GM18868 (cell line): ENCODE data around the gene DDHD1.
"Not testable (repeated sequence)": the region's sequence is repeated elsewhere in the genome, so short reads cannot be mapped to it uniquely, and the experiment has no call there.

ENCODE experiments used
- ATAC-seq: cut with Tn5 transposase; IDR thresholded peaks from one replicate; pipeline ENCODE4 v1.9.1; 2021; ENCODE audit warnings: mild to moderate bottlenecking, moderate library complexity; ENCODE audit not compliant: unreplicated experiment

Gene DDHD1

GRCh38 chr14:53109105-53110041, 43.8 kb downstream of the DDHD1 start:
- peak; percentile 87 for ATAC-seq

- ATAC-seq: no peak
Observed at GRCh38 chr14:53108292-53109104, 44.6 kb downstream of the DDHD1 start.

DNA sequence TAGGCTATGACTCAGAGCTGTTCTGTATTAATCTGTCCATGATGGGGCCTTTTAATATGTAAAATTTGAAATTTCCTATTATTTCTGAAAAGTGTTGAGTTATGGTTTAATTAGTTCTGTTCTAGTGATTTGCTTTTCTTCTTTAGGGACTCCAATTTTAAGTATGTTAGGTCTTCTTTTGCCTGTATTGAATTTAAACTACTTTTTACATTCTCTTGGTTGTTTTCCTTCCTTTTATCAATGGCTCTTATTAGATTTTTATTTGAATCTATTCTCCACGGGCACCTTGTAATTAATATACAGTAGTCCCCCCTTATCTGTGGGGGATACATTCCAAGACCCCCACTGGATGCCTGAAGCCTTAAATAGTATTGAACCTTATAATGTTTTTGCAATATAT, 46.4 kb downstream of the DDHD1 start:
- ATAC-seq: no peak

DNA sequence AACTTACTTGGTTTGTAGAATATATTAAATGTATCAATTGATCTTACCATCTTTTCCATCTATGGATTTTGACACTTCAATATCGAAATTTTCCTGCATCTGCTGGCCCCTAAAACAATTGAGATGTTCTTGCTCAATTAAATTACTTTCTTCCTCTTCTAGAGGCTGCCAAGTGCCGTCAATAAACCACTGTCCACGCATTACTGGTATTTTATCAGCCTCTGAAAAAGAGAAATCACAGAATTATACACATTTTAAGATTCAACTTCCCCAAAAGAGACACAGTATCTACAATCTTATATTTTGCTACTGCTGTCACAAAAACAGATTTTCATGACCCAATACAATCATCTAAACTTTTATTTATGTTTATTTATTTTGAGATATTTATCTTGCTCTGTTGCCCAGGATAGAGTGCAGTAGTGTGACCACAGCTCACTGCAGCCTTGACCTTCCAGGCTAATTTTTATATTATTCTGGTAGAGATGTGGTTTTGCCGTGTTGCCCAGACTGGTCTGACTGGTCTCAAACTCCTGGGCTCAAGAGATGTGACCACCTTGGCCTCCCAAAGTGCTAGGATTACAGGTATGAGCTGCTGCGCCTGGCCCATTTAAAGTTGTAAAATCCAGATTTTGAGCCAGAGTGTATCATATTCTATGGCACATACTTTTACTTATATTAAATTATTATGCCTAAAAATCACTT, 49.3 kb downstream of the DDHD1 start:
- no peak for ATAC-seq

- no peak for ATAC-seq
Observed at GRCh38 chr14:53093206-53093605, 59.9 kb downstream of the DDHD1 start.

- no peak for ATAC-seq
Observed at GRCh38 chr14:53090853-53091252, 62.3 kb downstream of the DDHD1 start.

- ATAC-seq: not testable (repeated sequence)
Observed at GRCh38 chr14:53084954-53085353, 68.2 kb downstream of the DDHD1 start.

GRCh38 chr14:53064475-53064874, 88.6 kb downstream of the DDHD1 start:
- no peak for ATAC-seq

GRCh38 chr14:53062856-53063255, 90.3 kb downstream of the DDHD1 start:
- ATAC-seq: no peak

GRCh38 chr14:53060046-53060445, 93.1 kb downstream of the DDHD1 start:
- ATAC-seq: no peak

GRCh38 chr14:53055003-53055402, 98.1 kb downstream of the DDHD1 start:
- peak; percentile 65 for ATAC-seq

- ATAC-seq: no peak
Observed at GRCh38 chr14:53054457-53054856, 98.7 kb downstream of the DDHD1 start.

DNA sequence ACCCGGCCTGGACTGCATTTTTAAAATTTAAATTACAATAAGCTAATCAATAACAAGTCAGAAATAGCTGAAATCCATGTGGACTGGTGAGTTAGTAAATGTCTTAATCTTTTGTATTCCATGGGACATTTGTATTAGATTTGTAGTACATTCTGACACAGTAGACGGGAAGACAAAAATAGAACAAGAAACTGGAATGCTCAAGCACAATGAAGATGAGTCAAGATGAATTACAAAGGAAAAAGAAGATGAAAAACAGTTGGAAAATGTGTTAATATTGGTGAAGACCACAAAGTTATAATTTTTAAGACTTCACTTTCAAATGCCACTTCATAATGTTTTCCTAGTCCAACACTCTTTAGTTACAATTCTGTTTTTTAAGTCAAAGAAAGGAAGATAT, 104.5 kb downstream of the DDHD1 start:
- ATAC-seq: no peak

DNA sequence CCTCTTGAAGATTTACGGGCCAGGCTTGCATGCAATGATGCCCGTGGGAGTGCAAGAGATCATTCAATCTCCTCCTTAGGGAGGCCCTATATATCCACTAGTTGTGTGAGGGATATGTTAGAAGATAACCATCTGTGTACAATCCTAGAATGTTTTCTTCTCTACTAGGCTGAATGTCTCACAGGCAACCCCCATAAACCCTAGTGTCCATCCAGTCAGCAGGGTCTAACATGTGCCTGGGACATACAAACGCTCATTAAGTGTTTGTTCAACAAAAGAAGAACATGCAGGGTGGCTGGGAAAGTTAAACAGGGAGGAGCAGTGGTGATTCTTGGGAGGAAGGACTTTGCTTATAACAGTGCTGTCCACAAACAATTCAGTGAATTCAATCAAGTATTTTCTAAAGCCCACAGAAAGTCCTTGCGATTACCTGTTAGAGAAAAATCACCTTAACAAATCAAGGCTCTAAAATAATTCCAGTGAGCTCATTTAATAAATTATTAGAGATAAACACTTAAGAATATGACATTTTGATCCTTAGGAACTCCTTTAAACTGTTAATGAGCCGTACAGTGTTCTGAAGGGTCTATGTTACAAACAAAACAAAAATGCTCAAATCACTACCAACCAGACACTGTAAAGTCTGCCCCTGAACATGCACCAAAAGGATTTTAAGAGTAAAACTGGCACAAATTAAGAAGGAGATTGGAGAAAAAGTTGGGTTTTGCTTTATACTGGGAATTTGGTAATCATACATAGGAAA, 105.6 kb downstream of the DDHD1 start:
- ATAC-seq: no peak

DNA sequence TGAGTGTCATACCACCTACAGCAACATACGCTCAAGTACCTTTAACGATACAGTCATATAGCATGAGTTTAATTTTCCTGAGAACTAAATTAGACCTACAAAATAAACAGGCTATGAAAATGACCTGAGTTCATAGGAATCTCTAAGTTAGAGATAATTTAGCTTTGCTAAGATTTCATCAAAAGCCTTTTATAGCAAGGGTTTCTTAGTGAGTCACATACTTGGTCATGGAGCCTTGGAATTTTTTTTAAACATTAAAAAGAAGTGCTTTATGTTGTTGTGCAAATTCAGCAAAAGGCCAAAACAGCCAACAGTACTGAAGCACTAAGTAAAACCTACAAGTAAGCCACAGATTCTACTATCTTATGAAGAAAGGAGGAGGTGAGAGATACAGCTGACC, 108.6 kb downstream of the DDHD1 start:
- ATAC-seq: no peak

GRCh38 chr14:53043027-53043581, 110.0 kb downstream of the DDHD1 start:
- no peak for ATAC-seq

- no peak for ATAC-seq
Observed at GRCh38 chr14:53042480-53042879, 110.6 kb downstream of the DDHD1 start.

DNA sequence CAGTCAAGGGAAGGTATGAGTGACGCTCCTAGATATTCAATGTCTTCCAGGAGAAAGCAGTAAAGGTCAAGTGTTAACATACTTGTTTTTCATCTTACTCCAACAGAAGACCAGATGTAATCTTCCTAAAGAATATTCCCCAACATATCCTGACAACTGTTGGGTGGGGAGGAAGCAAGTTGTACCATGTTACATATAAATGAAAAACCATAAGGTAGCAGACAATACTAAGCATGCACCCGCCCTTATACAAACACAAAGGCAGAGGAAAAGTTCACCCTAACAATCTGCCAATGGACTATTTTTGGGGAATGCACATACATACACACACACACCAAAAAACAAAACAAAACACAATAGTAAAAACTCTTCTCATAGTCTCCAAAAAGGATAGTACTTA, 112.1 kb downstream of the DDHD1 start:
- ATAC-seq: no peak

DNA sequence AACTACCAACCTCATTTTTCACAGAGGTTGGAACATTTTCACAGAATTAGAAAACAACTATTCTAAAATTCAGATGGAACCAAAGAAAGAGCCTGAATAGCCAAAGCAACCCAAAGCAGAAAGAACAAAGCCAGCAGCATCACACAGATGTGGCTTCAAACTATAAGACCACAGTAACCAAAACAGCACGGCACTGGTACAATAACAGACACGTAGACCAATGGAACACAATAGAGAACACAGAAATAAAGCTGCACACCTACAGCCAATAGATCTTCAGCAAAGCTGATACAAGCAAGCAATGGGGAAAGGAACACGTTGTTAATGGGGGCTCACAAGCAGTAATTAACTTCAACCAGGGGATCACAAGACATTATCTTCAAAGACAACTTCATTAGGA, 114.5 kb downstream of the DDHD1 start:
- ATAC-seq: no peak

DNA sequence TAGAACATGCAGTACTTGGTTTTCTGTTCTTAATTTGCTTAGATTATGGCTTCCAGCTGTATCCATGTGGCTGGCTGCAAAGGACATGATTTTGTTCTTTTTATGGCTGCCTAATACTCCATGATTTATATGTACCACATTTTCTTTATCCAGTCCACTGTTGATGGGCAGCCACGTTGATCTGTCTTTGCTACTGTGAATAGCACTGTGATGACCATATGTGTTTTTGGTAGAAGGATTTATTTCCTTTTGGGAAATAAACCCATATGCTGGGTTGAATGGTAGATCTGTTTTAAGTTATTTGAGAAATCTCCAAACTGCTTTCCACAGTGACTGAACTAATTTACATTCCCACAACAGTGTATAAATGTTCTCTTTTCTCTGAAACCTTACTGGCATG, 116.1 kb downstream of the DDHD1 start:
- no peak for ATAC-seq
